Vagina (tissue), 2 donors: ENCODE data around the gene ID3. TPM values are rescaled to one million over a fixed set of nuclear protein-coding genes. Genes with fewer than 3 reads are reported as not detected.

Experiments
- DNase-seq, 2 donors: peaks; one replicate each; pipeline ENCODE4 v3.0.0-alpha.2; 2017; ENCODE audit errors: extremely low spot score in 2 of 2
- H3K27ac ChIP-seq: fragments of 200-600 bp; sonication (generic); one replicate; pipeline ENCODE4 v1.5.1; 2019
- H3K27me3 ChIP-seq: fragments of 200-600 bp; sonication (generic); one replicate; pipeline ENCODE4 v1.5.1; 2019
- H3K36me3 ChIP-seq, 2 donors: fragments of 200-600 bp; sonication (generic); one replicate each; pipeline ENCODE4 v1.5.1; 2017 to 2019
- H3K4me1 ChIP-seq: fragments of 200-600 bp; sonication (generic); one replicate; pipeline ENCODE4 v1.5.1; 2019
- H3K4me3 ChIP-seq, 2 donors: fragments of 200-600 bp; sonication (generic); 1 replicate in 1 of 2; 2 replicates in 1 of 2; pipeline ENCODE4 v1.5.1; 2016 to 2019
- H3K9me3 ChIP-seq: fragments of 200-600 bp; sonication (generic); one replicate; pipeline ENCODE4 v1.5.1; 2019
- CTCF ChIP-seq, 3 experiments: fragments of 450-650 bp in 2 of 3; fragments of 200-600 bp in 1 of 3; sonication (generic) in 1 of 3; IDR thresholded peaks; one replicate each; pipeline ENCODE4 v1.5.1; 2017 to 2019; ENCODE audit warnings: antibody characterized with exemption in 3 of 3, mild to moderate bottlenecking in 2 of 3, moderate library complexity in 2 of 3
- POLR2A ChIP-seq, 2 donors: fragments of 450-650 bp; IDR thresholded peaks; one replicate each; pipeline ENCODE4 v1.6.1; 2017; ENCODE audit warnings: antibody characterized with exemption in 2 of 2, mild to moderate bottlenecking in 2 of 2, moderate library complexity in 2 of 2
- POLR2AphosphoS5 ChIP-seq, 2 donors: sonication (generic); formaldehyde crosslinking; IDR thresholded peaks; one replicate each; pipeline ENCODE4 v1.9.0; 2017; ENCODE audit warnings: antibody characterized with exemption in 2 of 2, mild to moderate bottlenecking in 2 of 2, low read depth in 1 of 2; ENCODE audit not compliant: insufficient read depth in 1 of 2
- intact Hi-C: fragments of 100-400 bp; cut with DNase I; formaldehyde crosslinking; loops from one replicate; pipeline ENCODE4 v1.15.1; 2023
- total RNA-seq: library from RNA; depleted of rRNA; stranded (reverse); fragments of >200 nt; gene quantifications from one replicate; pipeline ENCODE4 v1.2.3, GENCODE V29; 2016

ID3 gene
- total RNA-seq, 1 donor from 2014 or later, result 358 TPM

GRCh38 chr1:23554481-23555269, 4.6 kb downstream of the ID3 start:
- no peaks in the 10 kb centered on the region for H3K27me3 ChIP-seq
- H3K4me3 ChIP-seq, result peak overlapping the region; percentile 65 to 71
- H3K27ac ChIP-seq, result peak overlapping the region; percentile 86
- peaks cover 47% of the 10 kb centered on the region for H3K4me1 ChIP-seq
- H3K9me3 ChIP-seq, result no peaks in the 10 kb centered on the region
- DNase-seq, result no peak
- TF ChIP-seq CTCF (IDR thresholded peaks at IDR 0.05), result no peak
- TF ChIP-seq POLR2AphosphoS5 (IDR thresholded peaks at IDR 0.05; ENCODE audit: insufficient read depth in 1 of 2, low read depth in 1 of 2), result peak in 1 of 2 donors; percentile 85
- TF ChIP-seq POLR2A (IDR thresholded peaks at IDR 0.05), result peak in 1 of 2 donors; percentile 79
- intact Hi-C loops, result no loop called here
- no peaks in the 10 kb centered on the region for H3K36me3 ChIP-seq

- no peak for DNase-seq
- Histone ChIP-seq H3K27me3 (no peaks in the 10 kb centered on the region), H3K9me3 (no peaks in the 10 kb centered on the region), H3K4me3 (peak overlapping the region; percentile 65 to 71), H3K27ac (peak overlapping the region; percentile 86), H3K4me1 (peaks cover 47% of the 10 kb centered on the region), H3K36me3 (no peaks in the 10 kb centered on the region)
- intact Hi-C loops, result no loop called here
- no peak for TF ChIP-seq CTCF (IDR thresholded peaks at IDR 0.05)
- no peak for TF ChIP-seq POLR2A (IDR thresholded peaks at IDR 0.05)
- peak in 1 of 2 donors; percentile 38 for TF ChIP-seq POLR2AphosphoS5 (IDR thresholded peaks at IDR 0.05; ENCODE audit: insufficient read depth in 1 of 2, low read depth in 1 of 2)
Observed at GRCh38 chr1:23554127-23554480, 5.2 kb downstream of the ID3 start.

- no peaks in the 10 kb centered on the region for H3K36me3 ChIP-seq
- intact Hi-C loops, result no loop called here
- peak overlapping the region; percentile 86 for H3K27ac ChIP-seq
- no peak for TF ChIP-seq CTCF (IDR thresholded peaks at IDR 0.05)
- TF ChIP-seq POLR2AphosphoS5 (IDR thresholded peaks at IDR 0.05; ENCODE audit: insufficient read depth in 1 of 2, low read depth in 1 of 2), result no peak
- TF ChIP-seq POLR2A (IDR thresholded peaks at IDR 0.05), result no peak
- DNase-seq, result no peak
- no peak overlapping the region for H3K4me3 ChIP-seq
- H3K4me1 ChIP-seq, result peaks cover 45% of the 10 kb centered on the region
- H3K27me3 ChIP-seq, result no peaks in the 10 kb centered on the region
- no peaks in the 10 kb centered on the region for H3K9me3 ChIP-seq
Observed at GRCh38 chr1:23553231-23554126, 5.8 kb downstream of the ID3 start.

- intact Hi-C loops, result no loop called here
- H3K27ac ChIP-seq, result no peak overlapping the region
- TF ChIP-seq POLR2A (IDR thresholded peaks at IDR 0.05) (no peak), POLR2AphosphoS5 (IDR thresholded peaks at IDR 0.05; ENCODE audit: insufficient read depth in 1 of 2, low read depth in 1 of 2) (no peak), CTCF (IDR thresholded peaks at IDR 0.05) (no peak)
Observed at GRCh38 chr1:23551849-23552248, 7.5 kb downstream of the ID3 start.

More at GRCh38 chr1:23551849-23552248, 7.5 kb downstream of the ID3 start:
- Histone ChIP-seq H3K9me3 (no peaks in the 10 kb centered on the region), H3K4me3 (no peak overlapping the region), H3K4me1 (peaks cover 30% of the 10 kb centered on the region), H3K36me3 (no peaks in the 10 kb centered on the region), H3K27me3 (no peaks in the 10 kb centered on the region)
- DNase-seq, result no peak
